Measurements from ENCODE around the gene PARD3B. TPM values are rescaled to one million over a fixed set of nuclear protein-coding genes. Genes with fewer than 3 reads are reported as not detected.

The PARD3B gene
- total RNA-seq, 1 experiment from 2014 or later, result 2.0 TPM

DNA sequence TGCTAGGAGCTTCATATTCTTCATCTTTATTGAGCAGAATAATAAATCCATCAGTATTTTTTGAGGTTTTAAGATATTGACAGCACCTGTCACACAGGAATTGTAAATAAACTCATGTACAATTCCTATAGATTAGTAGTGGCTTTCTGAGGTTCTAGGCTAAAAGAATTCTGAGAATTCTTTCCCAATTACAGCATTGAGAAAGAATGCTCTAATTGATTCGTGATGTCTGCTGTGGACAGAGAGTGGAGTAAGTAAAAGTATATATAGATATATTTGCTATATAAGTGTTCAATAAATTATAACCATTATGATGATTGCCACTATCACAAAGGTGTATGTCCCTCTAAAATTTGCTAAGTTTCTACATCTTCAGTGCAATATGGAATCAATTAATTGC, 950.5 kb downstream of the PARD3B start:
- no peaks in the 10 kb centered on the region for H3K79me2 ChIP-seq (ENCODE audit: insufficient read depth, low read length)
- H3K9ac ChIP-seq (ENCODE audit: low read length), result no peak overlapping the region
- TF ChIP-seq POLR2AphosphoS5 (IDR thresholded peaks at IDR 0.05; ENCODE audit: low read depth, low read length) (no peak), SP1 (IDR thresholded peaks at IDR 0.05; ENCODE audit: low read depth) (no peak), CBX3 (IDR thresholded peaks at IDR 0.05; ENCODE audit: low read depth) (no peak), CEBPB (IDR thresholded peaks at IDR 0.05; ENCODE audit: low read depth) (no peak), CTCF (IDR thresholded peaks at IDR 0.05 in 2 of 3, conservative IDR thresholded peaks at IDR 0.05 in 1 of 3; ENCODE audit: borderline replicate concordance in 1 of 3, insufficient read depth in 1 of 3, low read depth in 2 of 3, low read length in 2 of 3) (no peak), POLR2A (IDR thresholded peaks at IDR 0.05; ENCODE audit: borderline replicate concordance, extremely low read depth, insufficient read depth, insufficient read length) (no peak), ZNF274 (IDR thresholded peaks at IDR 0.05; ENCODE audit: low read depth, low read length) (no peak), EZH2phosphoT487 (IDR thresholded peaks at IDR 0.05; ENCODE audit: borderline replicate concordance) (no peak), TCF7L2 (IDR thresholded peaks at IDR 0.05; ENCODE audit: borderline replicate concordance, extremely low read depth, insufficient read depth, insufficient read length) (no peak), FOSL1 (IDR thresholded peaks at IDR 0.05; ENCODE audit: low read depth) (no peak), SIN3A (IDR thresholded peaks at IDR 0.05; ENCODE audit: low read depth) (no peak), JUND (IDR thresholded peaks at IDR 0.05) (no peak), SRF (IDR thresholded peaks at IDR 0.05; ENCODE audit: low read depth) (no peak), EGR1 (IDR thresholded peaks at IDR 0.05; ENCODE audit: low read depth) (no peak), YY1 (IDR thresholded peaks at IDR 0.05; ENCODE audit: extremely low read depth, insufficient replicate concordance, low read depth, low read length) (no peak), EZH2 (IDR thresholded peaks at IDR 0.05) (no peak)
- TF ChIP-seq, protein P1, sequence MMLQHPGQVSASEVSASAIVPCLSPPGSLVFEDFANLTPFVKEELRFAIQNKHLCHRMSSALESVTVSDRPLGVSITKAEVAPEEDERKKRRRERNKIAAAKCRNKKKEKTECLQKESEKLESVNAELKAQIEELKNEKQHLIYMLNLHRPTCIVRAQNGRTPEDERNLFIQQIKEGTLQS (IDR thresholded peaks at IDR 0.05), result no peak
- TF ChIP-seq, protein P2, sequence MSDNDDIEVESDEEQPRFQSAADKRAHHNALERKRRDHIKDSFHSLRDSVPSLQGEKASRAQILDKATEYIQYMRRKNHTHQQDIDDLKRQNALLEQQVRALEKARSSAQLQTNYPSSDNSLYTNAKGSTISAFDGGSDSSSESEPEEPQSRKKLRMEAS (IDR thresholded peaks at IDR 0.05), result no peak
- TF ChIP-seq, protein P3, sequence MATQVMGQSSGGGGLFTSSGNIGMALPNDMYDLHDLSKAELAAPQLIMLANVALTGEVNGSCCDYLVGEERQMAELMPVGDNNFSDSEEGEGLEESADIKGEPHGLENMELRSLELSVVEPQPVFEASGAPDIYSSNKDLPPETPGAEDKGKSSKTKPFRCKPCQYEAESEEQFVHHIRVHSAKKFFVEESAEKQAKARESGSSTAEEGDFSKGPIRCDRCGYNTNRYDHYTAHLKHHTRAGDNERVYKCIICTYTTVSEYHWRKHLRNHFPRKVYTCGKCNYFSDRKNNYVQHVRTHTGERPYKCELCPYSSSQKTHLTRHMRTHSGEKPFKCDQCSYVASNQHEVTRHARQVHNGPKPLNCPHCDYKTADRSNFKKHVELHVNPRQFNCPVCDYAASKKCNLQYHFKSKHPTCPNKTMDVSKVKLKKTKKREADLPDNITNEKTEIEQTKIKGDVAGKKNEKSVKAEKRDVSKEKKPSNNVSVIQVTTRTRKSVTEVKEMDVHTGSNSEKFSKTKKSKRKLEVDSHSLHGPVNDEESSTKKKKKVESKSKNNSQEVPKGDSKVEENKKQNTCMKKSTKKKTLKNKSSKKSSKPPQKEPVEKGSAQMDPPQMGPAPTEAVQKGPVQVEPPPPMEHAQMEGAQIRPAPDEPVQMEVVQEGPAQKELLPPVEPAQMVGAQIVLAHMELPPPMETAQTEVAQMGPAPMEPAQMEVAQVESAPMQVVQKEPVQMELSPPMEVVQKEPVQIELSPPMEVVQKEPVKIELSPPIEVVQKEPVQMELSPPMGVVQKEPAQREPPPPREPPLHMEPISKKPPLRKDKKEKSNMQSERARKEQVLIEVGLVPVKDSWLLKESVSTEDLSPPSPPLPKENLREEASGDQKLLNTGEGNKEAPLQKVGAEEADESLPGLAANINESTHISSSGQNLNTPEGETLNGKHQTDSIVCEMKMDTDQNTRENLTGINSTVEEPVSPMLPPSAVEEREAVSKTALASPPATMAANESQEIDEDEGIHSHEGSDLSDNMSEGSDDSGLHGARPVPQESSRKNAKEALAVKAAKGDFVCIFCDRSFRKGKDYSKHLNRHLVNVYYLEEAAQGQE (IDR thresholded peaks at IDR 0.05; ENCODE audit: low read depth), result no peak
- TF ChIP-seq, protein P4, sequence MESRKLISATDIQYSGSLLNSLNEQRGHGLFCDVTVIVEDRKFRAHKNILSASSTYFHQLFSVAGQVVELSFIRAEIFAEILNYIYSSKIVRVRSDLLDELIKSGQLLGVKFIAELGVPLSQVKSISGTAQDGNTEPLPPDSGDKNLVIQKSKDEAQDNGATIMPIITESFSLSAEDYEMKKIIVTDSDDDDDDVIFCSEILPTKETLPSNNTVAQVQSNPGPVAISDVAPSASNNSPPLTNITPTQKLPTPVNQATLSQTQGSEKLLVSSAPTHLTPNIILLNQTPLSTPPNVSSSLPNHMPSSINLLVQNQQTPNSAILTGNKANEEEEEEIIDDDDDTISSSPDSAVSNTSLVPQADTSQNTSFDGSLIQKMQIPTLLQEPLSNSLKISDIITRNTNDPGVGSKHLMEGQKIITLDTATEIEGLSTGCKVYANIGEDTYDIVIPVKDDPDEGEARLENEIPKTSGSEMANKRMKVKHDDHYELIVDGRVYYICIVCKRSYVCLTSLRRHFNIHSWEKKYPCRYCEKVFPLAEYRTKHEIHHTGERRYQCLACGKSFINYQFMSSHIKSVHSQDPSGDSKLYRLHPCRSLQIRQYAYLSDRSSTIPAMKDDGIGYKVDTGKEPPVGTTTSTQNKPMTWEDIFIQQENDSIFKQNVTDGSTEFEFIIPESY (IDR thresholded peaks at IDR 0.05; ENCODE audit: extremely low read depth, insufficient replicate concordance, low read length), result no peak
- H3K36me3 ChIP-seq (ENCODE audit: control insufficient read depth in 1 of 2, insufficient read depth in 2 of 2, low read length in 2 of 2), result no peaks in the 10 kb centered on the region
- H3K4me1 ChIP-seq (ENCODE audit: control insufficient read depth in 1 of 2, insufficient read depth in 2 of 2, low read length in 2 of 2), result no peaks in the 10 kb centered on the region
- H2AFZ ChIP-seq (ENCODE audit: low read depth, low read length, poor library complexity, severe bottlenecking), result no peak overlapping the region
- H3K9me2 ChIP-seq (ENCODE audit: insufficient read depth), result no peaks in the 10 kb centered on the region
- DNase-seq (ENCODE audit: low read depth, low spot score) (no peak), ATAC-seq (no peak)
- H3K27ac ChIP-seq (ENCODE audit: low read depth, low read length), result no peak overlapping the region
- no peaks in the 10 kb centered on the region for H3K9me3 ChIP-seq (ENCODE audit: control insufficient read depth in 1 of 2, insufficient read depth in 1 of 2, low read depth in 1 of 2, low read length in 2 of 2)
- intact Hi-C loops (cut with micrococcal nuclease), result no loop called here
- H3K4me2 ChIP-seq (ENCODE audit: low read length), result no peak overlapping the region
- no peak overlapping the region for H3K4me3 ChIP-seq (replicated peaks in 1 of 2; ENCODE audit: low read depth in 1 of 2, low read length in 2 of 2)
- ChIA-PET CTCF (no interaction called here), POLR2A (no interaction called here), RAD21 (ENCODE audit: low non-redundant PET in 1 of 2, low total read pairs in 2 of 2, uncharacterized antibody in 2 of 2, unreplicated experiment in 2 of 2) (no interaction called here)
- peaks cover 4% of the 10 kb centered on the region; the same call in 1 of the 2 replicates for H3K27me3 ChIP-seq (ENCODE audit: insufficient read depth, low read length)
- BruUV-seq (replicated peaks), result no TSS peak
- no peaks in the 10 kb centered on the region for H4K20me1 ChIP-seq (ENCODE audit: insufficient read depth)
